ENCODE measurements around the gene MYO1C.
"Not testable (repeated sequence)": the region's sequence is repeated elsewhere in the genome, so short reads cannot be mapped to it uniquely, and the experiment has no call there.

Gene MYO1C

DNA sequence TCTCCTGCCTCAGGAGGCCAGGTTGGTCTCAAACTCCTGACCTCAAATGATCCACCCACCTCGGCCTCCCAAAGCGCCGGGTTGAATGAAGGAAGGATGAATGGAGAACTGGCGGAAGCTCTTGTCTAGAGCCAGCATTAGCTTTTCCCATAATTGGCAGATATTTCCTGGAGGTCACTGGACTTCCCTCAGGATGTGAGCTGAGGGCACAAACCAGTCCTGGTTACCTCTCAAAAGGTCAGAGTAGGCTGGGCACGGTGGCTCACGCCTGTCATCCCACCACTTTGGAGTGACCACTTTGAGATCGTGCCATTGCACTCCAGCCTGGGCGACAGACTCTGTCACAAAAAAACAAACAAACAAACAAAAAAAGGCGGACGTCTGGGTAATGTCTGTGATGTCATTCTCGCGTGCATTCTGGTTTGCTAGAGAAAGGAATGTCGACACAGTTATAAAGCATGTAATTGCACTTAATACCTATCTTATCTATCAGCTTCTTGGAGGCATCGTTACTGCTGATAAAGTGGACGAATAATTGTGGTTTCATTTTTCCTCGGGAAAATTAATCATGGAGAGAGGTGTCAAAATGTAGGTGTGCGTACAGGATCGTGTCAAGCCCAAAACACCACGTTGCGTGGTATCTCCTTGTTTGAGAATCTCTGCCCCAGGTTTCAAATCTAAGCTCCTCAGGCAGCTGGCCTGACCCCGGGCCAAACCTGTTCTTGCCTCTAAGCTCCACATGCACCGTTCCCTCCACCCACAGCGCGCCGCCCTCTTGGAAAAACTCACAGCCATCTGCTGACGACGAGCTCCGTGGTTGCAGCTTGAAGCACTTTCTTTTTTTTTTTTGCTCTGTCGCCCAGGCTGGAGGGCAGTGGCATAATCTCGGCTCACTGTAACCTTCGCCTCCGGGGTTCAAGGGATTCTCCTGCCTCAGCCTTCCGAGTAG lies 30.0 kb downstream of the MYO1C start:
- DNase-seq (ENCODE audit: low read depth): no peak

DNA sequence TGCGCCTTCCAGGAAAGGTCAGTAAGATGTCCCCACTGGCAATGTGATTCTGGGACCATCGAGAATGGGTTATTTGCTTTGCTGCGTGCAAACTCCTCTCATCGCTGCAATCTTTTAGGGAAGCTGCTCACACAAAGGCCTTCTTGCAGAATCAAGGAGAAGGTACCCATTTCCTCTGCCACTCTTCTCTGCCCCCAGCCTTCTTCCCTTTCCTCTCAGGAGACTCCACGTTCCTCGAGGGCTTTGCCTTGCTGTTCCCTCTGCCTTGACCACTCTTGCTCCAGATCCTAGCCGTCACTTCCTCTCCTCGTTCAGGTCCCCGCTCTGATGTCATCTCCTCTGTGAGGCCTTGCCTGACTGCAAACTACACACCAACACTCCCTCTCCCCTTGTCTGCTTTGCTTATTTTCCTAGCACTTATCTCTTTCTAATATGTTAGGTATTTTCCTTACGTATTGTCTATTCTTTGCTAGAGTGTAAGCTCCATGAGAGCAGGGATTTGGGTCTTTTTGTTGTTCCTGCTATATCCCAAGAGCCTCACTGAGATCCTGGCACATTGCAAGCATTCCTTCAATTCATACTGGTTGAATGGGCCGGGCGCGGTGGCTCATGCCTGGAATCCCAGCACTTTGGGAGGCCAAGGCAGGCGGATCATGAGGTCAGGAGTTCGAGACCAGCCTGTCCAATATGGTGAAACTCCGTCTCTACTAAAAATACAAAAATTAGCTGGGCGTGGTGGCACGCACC lies 31.1 kb downstream of the MYO1C start:
- DNase-seq (ENCODE audit: low read depth): no peak

DNA sequence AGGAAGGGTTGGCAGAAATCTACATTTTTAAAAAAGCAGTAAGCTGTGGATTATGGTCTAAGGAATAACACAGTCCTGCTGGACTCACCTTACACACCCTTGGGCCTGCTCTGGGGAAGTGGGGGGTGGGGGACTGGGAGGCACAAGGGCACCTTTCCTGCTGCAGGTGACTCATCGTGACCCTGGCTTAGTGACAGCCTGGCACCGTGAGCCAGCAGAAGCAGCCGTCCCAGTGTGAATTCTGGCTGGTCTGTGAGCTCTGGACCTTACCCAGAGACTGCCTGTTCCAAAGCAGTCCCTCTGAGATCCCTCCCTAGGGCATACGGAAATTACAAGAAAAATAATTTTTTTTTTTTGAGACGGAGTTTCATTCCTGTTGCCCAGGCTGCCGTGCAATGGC lies 32.3 kb downstream of the MYO1C start:
- no peak for DNase-seq (ENCODE audit: low read depth)

DNA sequence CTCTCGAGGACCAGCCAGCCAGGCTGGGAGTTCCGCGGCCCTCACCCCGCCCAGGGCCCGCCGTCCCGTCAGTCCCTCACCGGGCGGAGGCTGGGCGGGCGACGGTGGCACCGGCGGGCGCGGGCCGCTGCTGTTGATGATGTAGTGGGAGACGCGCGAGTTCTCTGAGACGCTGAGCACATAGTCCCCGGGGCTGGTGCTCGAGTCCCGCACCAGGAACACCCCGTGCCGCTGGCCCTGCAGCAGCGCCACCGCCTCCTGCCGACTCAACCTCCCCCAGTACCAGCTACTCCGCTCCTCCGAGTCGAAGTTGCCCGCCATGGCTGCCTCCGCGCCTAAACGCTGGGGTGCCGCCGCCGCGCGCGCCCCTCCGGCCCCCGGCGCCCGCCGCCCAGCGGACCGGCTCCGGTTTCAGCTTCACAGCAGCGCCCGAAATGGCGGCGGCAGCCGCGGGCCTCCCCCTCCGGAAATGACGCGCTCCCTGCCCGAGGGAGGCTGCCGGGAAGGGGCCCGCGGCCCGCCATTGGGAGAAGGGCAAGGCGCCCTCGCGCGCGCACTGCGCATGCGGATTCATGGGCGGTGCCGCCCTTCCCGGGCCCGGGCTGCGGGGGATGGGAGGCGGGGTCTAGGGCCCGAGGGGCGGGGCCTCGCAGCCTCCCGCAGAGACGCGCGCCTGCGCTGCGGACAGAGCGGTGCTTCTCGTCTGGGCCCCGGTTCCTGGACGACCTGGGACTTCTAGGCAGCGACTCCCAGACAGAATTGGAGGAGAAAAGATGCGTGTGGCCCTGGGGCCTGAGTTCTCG lies 36.5 kb downstream of the MYO1C start, which contains the start of gene CRK:
Gene CRK, minus strand, starts transcription at position 436 of the 803 bp plus-strand sequence. Its CDS starts 115 bp downstream, at position 321.
- peak; percentile 88 for DNase-seq (ENCODE audit: low read depth)

DNA sequence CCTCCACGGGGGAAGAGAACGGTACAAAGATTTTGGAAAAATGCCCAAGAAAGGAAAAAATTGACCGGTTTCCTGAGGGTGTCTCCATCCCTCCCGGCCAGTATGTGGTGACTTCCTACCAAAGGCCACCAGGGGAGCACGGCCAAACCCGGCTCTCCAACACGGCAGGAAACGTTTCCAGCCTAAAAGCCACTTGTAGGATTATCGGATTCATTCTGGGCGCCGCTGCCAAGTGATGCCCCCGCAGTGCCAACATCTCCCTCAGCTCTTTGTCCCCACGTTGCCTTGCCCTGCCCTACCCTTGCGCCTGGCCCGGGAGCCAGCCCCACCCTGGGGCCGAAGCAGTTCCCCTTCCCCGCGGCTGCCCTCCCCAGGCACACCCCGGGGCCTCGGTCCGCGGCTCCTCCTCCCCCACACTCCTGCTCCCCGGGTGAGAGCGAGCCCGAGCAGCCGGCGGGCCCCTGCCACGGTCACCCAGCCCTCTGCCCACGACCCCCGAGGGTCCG lies 37.1 kb downstream of the MYO1C start:
- DNase-seq (ENCODE audit: low read depth): peak; percentile 45

DNA sequence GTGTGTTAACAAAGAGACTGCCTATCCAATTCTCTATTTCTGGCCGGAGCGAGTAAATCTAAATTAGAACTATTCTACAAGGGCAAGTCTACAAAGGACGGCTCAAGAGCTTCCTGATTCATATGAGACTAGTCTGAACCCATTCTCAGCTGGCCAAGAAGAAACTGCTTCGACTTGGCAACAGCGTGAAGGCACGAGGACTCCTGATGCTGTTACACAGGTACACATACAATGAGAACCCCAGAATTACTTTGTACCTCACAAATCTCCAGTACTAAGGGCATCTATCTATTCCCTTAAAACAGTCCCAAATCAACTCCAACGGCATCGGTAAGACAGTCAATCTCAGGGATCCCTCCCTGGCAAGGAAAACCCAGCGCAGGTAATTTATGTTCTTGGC lies 37.9 kb downstream of the MYO1C start:
- no peak for DNase-seq (ENCODE audit: low read depth)

DNA sequence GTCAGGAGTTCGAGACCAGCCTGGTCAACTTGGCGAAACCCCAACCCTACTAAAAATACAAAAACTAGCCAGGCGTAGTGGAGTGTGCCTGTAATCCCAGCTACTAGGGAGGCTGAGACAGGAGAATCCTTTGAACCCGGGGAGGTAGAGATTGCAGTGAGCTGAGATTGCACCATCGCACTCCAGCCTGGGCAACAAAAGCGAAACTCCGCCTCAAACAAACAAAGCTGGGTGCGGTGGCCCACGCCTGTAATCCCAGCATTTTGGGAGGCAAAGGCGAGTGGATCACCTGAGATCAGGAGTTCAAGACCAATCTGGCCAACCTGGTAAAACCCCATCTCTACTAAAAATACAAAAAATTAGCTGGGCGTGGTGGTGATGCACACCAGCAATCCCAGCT lies 38.8 kb downstream of the MYO1C start:
- DNase-seq (ENCODE audit: low read depth): not testable (repeated sequence)

DNA sequence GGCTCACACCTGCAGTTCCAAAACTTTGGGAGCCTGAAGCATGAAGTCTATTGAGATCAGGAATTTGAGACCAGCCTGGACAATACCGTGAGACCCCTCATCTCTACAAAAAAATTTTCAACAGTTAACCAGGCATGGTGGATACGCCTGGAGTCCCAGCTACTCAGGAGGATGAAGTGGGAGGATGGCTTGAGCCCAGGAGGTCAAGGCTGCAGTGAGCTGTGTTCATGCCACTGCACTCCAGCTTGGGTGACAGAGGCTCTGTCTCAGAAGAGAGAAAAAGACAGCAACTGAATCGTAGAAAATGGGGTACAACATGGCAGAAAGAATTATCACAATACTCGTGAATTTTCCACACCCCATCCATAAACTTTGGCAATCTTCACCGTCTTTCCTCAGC lies 39.6 kb downstream of the MYO1C start:
- no peak for DNase-seq (ENCODE audit: low read depth)

DNA sequence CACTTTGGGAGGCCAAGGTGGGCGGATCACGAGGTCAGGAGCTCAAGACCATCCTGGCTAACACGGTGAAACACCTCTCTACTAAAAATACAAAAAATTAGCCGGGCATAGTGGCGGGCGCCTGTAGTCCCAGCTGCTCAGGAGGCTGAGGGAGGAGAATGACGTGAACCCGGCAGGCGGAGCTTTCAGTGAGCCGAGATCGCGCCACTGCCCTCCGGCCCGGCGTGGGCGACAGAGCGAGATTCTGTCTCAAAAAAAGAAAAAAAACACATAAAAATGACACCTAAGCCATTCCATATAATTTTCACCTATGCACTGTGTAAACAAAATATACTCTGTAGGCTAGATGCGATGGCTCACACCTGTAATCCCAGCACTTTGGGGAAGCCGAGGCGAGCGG lies 42.2 kb downstream of the MYO1C start:
- DNase-seq (ENCODE audit: low read depth): not testable (repeated sequence)

DNA sequence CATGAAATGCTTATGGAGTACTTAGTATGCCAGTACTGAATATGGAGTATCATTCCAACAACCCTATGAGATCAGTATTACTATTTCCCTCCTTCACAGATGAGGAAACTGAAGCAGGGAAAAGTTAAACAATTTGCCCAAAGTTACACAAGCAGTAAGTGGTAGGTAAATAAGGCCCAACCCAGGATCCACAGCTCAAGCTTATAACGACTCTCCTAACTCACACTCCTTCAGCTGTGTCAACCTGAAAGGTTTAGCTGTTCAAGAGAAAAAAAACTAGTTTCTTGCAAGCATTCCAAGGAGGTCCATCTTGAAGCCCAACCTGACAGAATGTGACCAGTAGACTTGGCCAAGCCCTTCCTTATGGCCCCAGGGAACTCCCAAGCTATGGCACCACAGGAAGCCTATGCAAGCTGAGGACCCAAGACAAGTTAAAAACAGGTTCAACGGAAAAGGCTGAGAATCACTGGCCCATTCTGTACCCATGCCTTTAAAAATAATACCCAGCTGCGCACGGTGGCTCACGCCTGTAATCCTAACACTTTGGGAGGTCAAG lies 43.0 kb downstream of the MYO1C start:
- no peak for DNase-seq (ENCODE audit: low read depth)

DNA sequence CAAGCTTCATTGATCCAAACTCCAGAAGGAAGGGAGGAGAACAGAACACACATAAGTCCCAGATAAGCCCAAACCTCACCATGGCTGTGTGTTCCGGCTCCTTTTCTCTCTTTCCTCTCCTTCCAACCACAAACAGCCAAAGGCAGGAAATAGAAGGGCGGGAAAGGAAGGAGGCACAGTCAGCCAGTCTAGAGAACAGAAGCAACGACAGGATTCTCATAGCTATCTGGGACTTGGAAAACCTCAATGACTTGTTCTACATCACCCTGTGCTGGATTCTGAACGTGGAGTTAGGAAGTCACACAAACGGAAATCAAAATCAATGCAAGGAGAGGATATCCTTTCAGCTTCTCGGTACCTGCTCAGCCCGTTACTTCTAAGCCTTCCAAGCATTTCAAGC lies 45.4 kb downstream of the MYO1C start:
- DNase-seq (ENCODE audit: low read depth): no peak

DNA sequence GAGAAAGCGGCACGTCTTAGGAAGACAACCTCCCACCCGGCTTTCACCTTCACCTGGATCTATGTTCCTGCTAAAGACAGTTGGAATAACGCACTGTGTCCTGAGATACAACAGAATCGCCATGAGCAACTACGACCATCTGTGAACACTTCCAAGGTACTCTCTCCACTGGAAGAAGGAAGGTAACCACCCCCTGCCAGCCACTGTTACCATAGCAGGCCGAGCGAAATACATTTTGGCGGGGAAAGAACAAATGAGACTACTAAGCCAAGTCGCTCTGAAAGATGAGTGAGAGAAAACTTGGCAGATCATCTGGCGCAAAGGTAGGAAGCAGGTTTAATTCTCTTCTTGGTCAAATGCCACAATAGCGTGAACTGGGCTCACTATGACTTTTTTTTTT lies 46.3 kb downstream of the MYO1C start:
- DNase-seq (ENCODE audit: low read depth): no peak

DNA sequence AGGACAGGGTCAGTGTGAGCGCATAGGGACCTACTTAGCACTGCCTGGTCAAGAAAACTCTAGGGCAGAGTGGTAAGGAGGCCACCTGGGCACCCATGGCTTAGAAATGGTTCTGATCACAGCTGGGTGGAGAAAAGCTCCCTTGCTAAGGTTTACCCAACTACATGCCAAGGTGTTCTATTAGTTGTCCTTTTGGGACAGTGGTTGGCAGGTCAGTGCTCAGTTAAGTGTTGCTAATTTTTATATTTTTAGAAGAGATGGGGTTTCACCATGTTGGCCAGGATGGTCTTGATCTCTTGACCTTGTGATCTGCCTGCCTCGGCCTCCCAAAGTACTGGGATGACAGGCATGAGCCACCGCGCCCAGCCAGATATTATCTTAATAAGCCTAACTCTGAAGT lies 46.8 kb downstream of the MYO1C start:
- DNase-seq (ENCODE audit: low read depth): not testable (repeated sequence)

DNA sequence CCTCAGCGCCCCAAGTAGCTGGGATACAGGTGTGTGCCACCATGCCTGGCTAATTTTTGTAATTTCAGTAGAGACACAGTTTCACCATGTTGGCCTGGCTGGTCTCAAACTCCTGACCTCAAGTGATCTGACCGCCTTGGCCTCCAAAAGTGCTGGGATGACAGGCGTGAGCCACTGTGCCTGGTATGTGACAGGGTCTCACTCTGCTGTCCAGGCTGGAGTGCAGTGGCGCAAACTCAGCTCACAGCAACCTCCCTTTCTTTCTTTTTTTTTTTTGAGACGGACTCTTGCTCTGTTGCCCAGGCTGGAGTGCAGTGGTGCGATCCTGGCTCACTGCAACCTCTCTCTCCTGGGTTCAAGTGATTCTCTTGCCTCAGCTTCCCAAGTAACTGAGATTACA lies 49.8 kb downstream of the MYO1C start:
- not testable (repeated sequence) for DNase-seq (ENCODE audit: low read depth)

DNA sequence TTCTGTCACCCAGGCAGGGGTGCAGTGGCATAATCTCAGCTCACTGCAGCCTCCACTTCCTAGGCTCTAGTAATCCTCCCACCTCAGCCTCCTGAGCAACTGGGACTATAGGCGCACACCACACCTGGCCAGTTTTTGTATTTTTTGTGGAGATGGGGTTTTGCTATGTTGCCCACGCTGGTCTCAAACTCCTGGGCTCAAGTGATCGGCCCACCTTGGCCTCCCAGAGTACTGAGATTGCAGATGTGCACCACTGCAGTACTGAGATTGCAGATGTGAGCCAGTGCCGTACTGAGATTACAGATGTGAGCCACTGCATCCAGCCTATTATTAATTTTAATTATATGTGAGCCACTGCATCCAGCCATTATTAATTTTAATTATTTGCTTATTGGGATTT lies 50.3 kb downstream of the MYO1C start:
- DNase-seq (ENCODE audit: low read depth): no peak

DNA sequence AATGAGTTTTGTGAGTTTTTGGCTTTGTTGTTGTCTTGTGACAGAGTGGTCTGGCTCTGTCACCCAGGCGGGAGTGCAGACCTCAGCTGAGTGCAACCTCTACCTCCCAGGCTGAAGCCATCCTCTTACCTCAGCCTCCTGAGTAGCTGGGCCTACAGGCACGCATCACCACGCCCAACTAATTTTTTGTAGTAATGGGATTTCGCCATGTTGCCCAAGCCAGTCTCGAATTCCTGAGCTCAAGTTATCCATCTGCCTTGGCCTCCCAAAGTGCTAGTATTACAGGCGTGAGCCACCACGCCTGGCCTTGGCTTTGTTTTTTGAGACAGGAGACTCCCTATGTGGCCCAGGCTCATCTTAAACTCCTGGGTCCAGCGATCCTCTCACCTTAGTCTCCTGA lies 51.6 kb downstream of the MYO1C start:
- no peak for DNase-seq (ENCODE audit: low read depth)

DNA sequence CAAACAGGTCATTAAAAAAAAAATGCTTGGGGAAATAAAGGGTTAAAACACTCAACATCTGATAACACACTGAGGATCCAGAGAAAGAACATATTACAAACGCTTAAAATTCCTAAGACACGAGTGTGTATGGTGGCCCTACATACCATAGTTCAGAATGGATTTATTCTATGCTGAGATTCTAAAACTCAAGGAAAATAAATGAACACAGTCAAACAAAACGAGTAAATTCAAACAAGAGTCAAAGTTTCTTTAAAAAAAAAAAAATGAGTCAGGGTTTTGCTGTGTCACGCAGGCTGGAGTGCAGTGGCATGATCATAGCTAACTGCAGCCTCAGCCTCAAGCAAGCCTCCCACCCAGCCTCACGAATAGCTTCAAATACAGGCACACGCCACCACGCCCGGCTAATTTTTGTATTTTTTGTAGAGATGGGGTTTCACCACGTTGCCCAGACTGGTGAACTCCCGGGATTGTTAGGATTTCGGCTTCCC lies 53.8 kb downstream of the MYO1C start:
- DNase-seq (ENCODE audit: low read depth): peak; percentile 5

DNA sequence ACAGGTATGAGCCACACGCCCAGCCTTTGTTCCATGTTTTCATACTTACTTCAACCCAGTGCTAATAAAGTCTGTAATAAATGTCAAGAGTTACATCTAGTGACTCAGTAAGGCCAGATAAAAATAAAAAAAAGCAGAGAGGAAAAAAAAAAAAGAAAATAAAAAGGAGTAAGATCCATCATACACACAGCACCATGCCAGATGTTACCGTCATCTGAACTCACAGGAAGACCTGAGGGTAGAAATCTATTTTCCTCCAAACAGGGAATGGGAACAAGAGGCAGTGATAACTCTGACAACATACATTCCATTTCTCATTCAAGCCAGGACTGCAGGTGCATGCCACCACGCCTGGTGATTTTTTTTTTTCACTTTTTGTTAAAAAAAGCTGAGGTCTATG lies 57.2 kb downstream of the MYO1C start:
- DNase-seq (ENCODE audit: low read depth): no peak

DNA sequence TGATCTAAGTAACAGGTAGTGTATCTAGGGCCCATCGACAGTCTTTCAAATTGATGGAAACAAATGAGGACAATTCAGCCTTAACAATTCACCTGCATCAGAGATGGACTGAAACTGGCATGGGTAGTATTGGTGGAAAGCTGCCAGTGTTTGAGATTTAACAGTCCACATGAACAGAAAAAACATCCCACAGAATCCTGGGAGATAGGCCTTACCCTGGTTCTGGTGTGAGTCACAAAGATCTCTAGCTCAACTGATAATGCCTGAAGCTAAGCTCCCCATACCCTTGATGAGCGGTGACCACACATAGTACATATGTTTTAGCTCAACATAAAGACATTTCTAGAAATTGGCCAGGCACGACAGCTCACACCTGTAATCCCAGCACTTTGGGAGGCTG lies 58.3 kb downstream of the MYO1C start:
- DNase-seq (ENCODE audit: low read depth): no peak

DNA sequence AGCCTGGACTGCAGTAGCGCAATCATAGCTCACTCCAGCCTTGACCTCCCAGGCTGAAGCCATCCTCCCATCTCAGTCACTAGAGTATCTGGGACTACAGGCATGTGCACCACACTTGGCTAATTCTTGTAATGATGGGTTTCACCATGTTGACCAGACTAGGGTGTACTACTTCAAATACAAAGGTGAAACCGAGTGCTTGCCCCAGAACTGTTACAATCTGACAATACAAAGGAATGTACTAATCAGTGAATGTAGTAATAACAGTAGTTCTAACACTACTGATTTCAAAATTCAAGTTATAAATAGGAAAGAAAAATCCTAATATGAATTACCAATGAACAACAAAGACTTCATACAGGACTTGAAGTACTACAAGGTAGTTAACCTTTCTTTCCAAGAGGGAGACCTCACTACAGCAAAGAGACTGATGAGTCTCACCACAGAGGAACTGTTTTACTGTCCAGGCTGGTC lies 60.8 kb downstream of the MYO1C start:
- DNase-seq (ENCODE audit: low read depth): no peak

DNA sequence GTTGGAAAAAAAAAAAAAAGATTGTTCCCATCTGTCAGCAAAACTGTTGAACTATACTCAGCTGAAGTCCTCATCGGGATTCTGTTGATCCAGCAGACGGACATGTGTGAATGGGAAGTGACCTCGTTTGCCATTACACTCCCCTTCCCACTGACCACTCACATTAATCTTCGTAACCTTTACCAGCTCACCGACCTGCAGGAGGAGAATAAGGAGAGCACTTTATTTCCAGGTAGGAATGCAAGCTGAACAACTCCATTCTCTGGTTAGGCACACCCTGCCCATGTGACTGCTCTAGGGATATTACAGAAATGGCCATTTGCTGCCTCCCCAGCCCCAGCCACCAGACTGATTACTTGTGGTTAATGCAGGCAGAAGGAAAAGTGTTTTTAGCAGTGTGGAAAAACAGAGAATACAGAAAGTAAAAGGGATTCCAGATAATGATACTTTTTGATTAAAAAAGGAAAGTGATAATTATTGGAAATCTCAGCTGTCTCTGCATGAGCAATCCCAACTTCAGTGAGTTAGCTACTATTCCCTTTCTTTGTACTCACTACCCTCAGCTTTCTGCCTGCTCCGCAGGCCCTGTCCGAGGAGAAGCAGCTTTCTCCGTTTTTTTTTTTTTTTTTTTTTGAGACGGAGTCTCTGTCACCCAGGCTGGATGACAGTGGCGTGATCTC lies 68.9 kb downstream of the MYO1C start:
- no peak for DNase-seq (ENCODE audit: low read depth)
